SK-N-SH (cell line): ENCODE results near the gene ALPI. TPM values are rescaled to one million over a fixed set of nuclear protein-coding genes. Genes with fewer than 3 reads are reported as not detected.

Source experiments
- CTCF ChIA-PET: fragments of 300-600, 350-600 bp; formaldehyde crosslinking; extraction: SDS; loops from one replicate; lab custom pipeline; 2021; lab: Yijun Ruan, JAX
- POLR2A ChIA-PET: fragments of 350-600 bp; sonication (Branson Sonifier 250); formaldehyde crosslinking; extraction: SDS; loops from one replicate; lab custom pipeline; 2020; ENCODE audit warnings: antibody characterized with exemption, inconsistent platforms; lab: Yijun Ruan, JAX
- DNase-seq: peaks from one replicate; pipeline ENCODE4 v3.0.0; 2012
- H2AFZ ChIP-seq: fragments of 200-600 bp; sonication (generic); 2 replicates; pipeline ENCODE4 v1.8.1; 2016; ENCODE audit warnings: antibody characterized with exemption, mild to moderate bottlenecking, low read depth
- H3F3A ChIP-seq: fragments of 200-600 bp; sonication (generic); replicated peaks from 2 replicates; pipeline ENCODE3; 2016; ENCODE audit warnings: antibody characterized with exemption, mild to moderate bottlenecking; ENCODE audit not compliant: insufficient read depth
- H3K27ac ChIP-seq, 2 experiments: fragments of 200-500 bp in 1 of 2; fragments of 200-600 bp in 1 of 2; sonication (Bioruptor generic) in 1 of 2; sonication (generic), shearing (Covaris generic) in 1 of 2; 2 replicates each; pipeline versions ENCODE4 v1.5.1 to v1.6.1; 2014 to 2016; ENCODE audit warnings: low read depth in 2 of 2, inconsistent platforms in 1 of 2, low read length in 1 of 2, mild to moderate bottlenecking in 1 of 2, mixed read lengths in 1 of 2
- H3K27me3 ChIP-seq: fragments of 200-600 bp; sonication (generic), shearing (Covaris generic); 2 replicates; pipeline ENCODE4 v1.6.1; 2016; ENCODE audit warnings: mixed run types; ENCODE audit not compliant: insufficient read depth
- H3K36me3 ChIP-seq, 2 experiments: fragments of 200-500 bp in 1 of 2; fragments of 200-600 bp in 1 of 2; sonication (Bioruptor generic) in 1 of 2; sonication (generic) in 1 of 2; replicated peaks in 1 of 2; 2 replicates each; pipeline versions ENCODE3 to v1.5.1; 2014 to 2016; ENCODE audit warnings: low read length in 1 of 2, mild to moderate bottlenecking in 1 of 2; ENCODE audit not compliant: insufficient read depth in 2 of 2, control insufficient read depth in 1 of 2
- H3K4me1 ChIP-seq, 2 experiments: fragments of 200-500 bp in 1 of 2; fragments of 200-600 bp in 1 of 2; sonication (Bioruptor generic) in 1 of 2; sonication (generic), shearing (Covaris generic) in 1 of 2; 2 replicates each; pipeline versions ENCODE4 v1.5.1 to v1.6.1; 2014 to 2016; ENCODE audit warnings: low read depth in 1 of 2, low read length in 1 of 2, mixed run types in 1 of 2; ENCODE audit not compliant: insufficient read depth in 2 of 2, control insufficient read depth in 1 of 2
- H3K4me2 ChIP-seq: fragments of 200-600 bp; sonication (generic), shearing (Covaris generic); 2 replicates; pipeline ENCODE4 v1.6.1; 2017; ENCODE audit warnings: mixed run types
- H3K4me3 ChIP-seq, 2 experiments: fragments of 200-500 bp in 1 of 2; fragments of 200-600 bp in 1 of 2; sonication (Bioruptor generic) in 1 of 2; sonication (generic), shearing (Covaris generic) in 1 of 2; 2 replicates each; pipeline versions ENCODE4 v1.5.1 to v1.8.1; 2014 to 2016; ENCODE audit warnings: low read depth in 2 of 2, inconsistent platforms in 1 of 2, low read length in 1 of 2, mild to moderate bottlenecking in 1 of 2, mixed read lengths in 1 of 2, moderate library complexity in 1 of 2
- H3K79me2 ChIP-seq: fragments of 200-600 bp; sonication (generic); 2 replicates; pipeline ENCODE4 v1.8.1; 2017; ENCODE audit warnings: mild to moderate bottlenecking; ENCODE audit not compliant: insufficient read depth
- H3K9ac ChIP-seq: fragments of 200-600 bp; sonication (generic); 2 replicates; pipeline ENCODE4 v1.6.1; 2017; ENCODE audit warnings: mixed run types
- H3K9me2 ChIP-seq: fragments of 200-600 bp; sonication (generic); 2 replicates; pipeline ENCODE4 v1.6.1; 2017; ENCODE audit warnings: mixed run types
- H3K9me3 ChIP-seq: fragments of 200-600 bp; sonication (generic); 2 replicates; pipeline ENCODE4 v1.6.1; 2017; ENCODE audit warnings: mixed run types, mild to moderate bottlenecking, moderate library complexity
- H4K20me1 ChIP-seq: fragments of 200-600 bp; sonication (generic); 2 replicates; pipeline ENCODE4 v1.6.1; 2017; ENCODE audit warnings: mild to moderate bottlenecking, mixed run types; ENCODE audit not compliant: insufficient read depth
- FOXM1 ChIP-seq: IDR thresholded peaks from 2 replicates; pipeline ENCODE4 v1.4.0; 2012; ENCODE audit warnings: low read depth, mild to moderate bottlenecking
- MXI1 ChIP-seq: IDR thresholded peaks from 2 replicates; pipeline ENCODE4 v1.6.1; 2012; ENCODE audit warnings: mild to moderate bottlenecking, low read depth, low read length, improper control_type of control experiment
- NRF1 ChIP-seq: IDR thresholded peaks from 2 replicates; pipeline ENCODE4 v1.6.1; 2012; ENCODE audit warnings: low read depth, mild to moderate bottlenecking, low read length
- RCOR1 ChIP-seq: fragments of 150-350 bp; IDR thresholded peaks from 2 replicates; pipeline ENCODE4 v1.6.1; 2017; ENCODE audit warnings: antibody characterized with exemption, low read length
- SIN3A ChIP-seq: IDR thresholded peaks from 2 replicates; pipeline ENCODE4 v1.6.1; 2012; ENCODE audit warnings: low read depth, mild to moderate bottlenecking, low read length, moderate library complexity, borderline replicate concordance
- TCF12 ChIP-seq: IDR thresholded peaks from 2 replicates; pipeline ENCODE4 v1.4.0; 2012
- TEAD4 ChIP-seq: IDR thresholded peaks from 2 replicates; pipeline ENCODE4 v1.4.0; 2012; ENCODE audit warnings: mild to moderate bottlenecking, borderline replicate concordance; ENCODE audit not compliant: insufficient read depth
- USF1 ChIP-seq: IDR thresholded peaks from 2 replicates; pipeline ENCODE4 v1.4.0; 2012; ENCODE audit warnings: low read depth, borderline replicate concordance
- USF2 ChIP-seq: fragments of 150-350 bp; IDR thresholded peaks from 2 replicates; pipeline ENCODE4 v1.6.1; 2017; ENCODE audit warnings: antibody characterized with exemption, low read length, low read depth, borderline replicate concordance
- WGBS: methylation state at CpG from one replicate; pipeline ENCODE4 v1.1.6; 2017; ENCODE audit warnings: low lambda C conversion rate; 5-methylcytosine and 5-hydroxymethylcytosine counted together
- polyA plus RNA-seq, 3 experiments: library from polyadenylated mRNA; depleted of rRNA; stranded (reverse); fragments of >200 nt; gene quantifications; 2 replicates each; pipeline ENCODE4 v1.2.3, GENCODE V29; 2012

Gene ALPI
- polyA plus RNA-seq, 1 of the 3 experiments (the other 2 are of a cell fraction), result not detected

GRCh38 chr2:232419245-232420072 is 36.5 kb upstream of the ALPI start:
- no peaks in the 10 kb centered on the region; a peak in 1 of 4 replicates for H3K4me1 ChIP-seq

GRCh38 chr2:232420073-232420454 is 35.9 kb upstream of the ALPI start:
- H3K9me3 ChIP-seq, result no peaks in the 10 kb centered on the region
- no peaks in the 10 kb centered on the region for H3K9me2 ChIP-seq
- no peaks in the 10 kb centered on the region; a peak in 1 of 4 replicates for H3K4me1 ChIP-seq
- no peak for DNase-seq
- POLR2A ChIA-PET, result no interaction called here
- no peaks in the 10 kb centered on the region for H4K20me1 ChIP-seq
- no peaks in the 10 kb centered on the region for H3K36me3 ChIP-seq
- no peaks in the 10 kb centered on the region for H3K79me2 ChIP-seq
- no peak overlapping the region for H3K27ac ChIP-seq
- no peak for TF ChIP-seq SIN3A
- TF ChIP-seq TEAD4, result no peak
- TF ChIP-seq FOXM1, result no peak
- TF ChIP-seq NRF1, result no peak
- TF ChIP-seq USF1, result no peak
- TF ChIP-seq TCF12, result no peak
- TF ChIP-seq USF2, result no peak
- no peak for TF ChIP-seq MXI1
- TF ChIP-seq, all 33 proteins: peak for 0
- no peak overlapping the region for H2AFZ ChIP-seq
- H3K9ac ChIP-seq, result no peak overlapping the region
- H3K27me3 ChIP-seq, result peaks cover 74% of the 10 kb centered on the region
- no peak overlapping the region for H3K4me2 ChIP-seq
- CTCF ChIA-PET, result interaction anchor here (1.3 kb wide), 1 partner anchor 80 kb away, joined by 3 read pairs; no protein-coding TSS in a partner anchor
- WGBS, result 33% methylated on average over 14 of the region's 22 CpGs
- no peaks in the 10 kb centered on the region for H3F3A ChIP-seq
- no peak overlapping the region for H3K4me3 ChIP-seq

More at GRCh38 chr2:232419245-232420072, 36.5 kb upstream of the ALPI start:
- H3K4me2 ChIP-seq, result no peak overlapping the region
- H3K79me2 ChIP-seq, result no peaks in the 10 kb centered on the region
- WGBS, result 34% methylated on average over 29 of the region's 79 CpGs
- H3K36me3 ChIP-seq, result no peaks in the 10 kb centered on the region
- H4K20me1 ChIP-seq, result no peaks in the 10 kb centered on the region
- ChIA-PET CTCF (interaction anchor here (1.3 kb wide), 1 partner anchor 79 kb away, joined by 3 read pairs; no protein-coding TSS in a partner anchor), POLR2A (no interaction called here)
- no peak overlapping the region; a peak in 1 of 4 replicates for H3K4me3 ChIP-seq
- no peak overlapping the region for H3K27ac ChIP-seq
- no peaks in the 10 kb centered on the region for H3K9me3 ChIP-seq
- peaks cover 75% of the 10 kb centered on the region for H3K27me3 ChIP-seq
- TF ChIP-seq SIN3A (no peak), RCOR1 (no peak)
- H2AFZ ChIP-seq, result no peak overlapping the region
- no peaks in the 10 kb centered on the region for H3K9me2 ChIP-seq
- DNase-seq, result peak; percentile 40
- no peaks in the 10 kb centered on the region for H3F3A ChIP-seq
- no peak overlapping the region for H3K9ac ChIP-seq
